Vagina (tissue), 2 donors: Measurements from ENCODE around the gene TTC8.

ENCODE experiments used
- CTCF ChIP-seq, 3 experiments: fragments of 450-650 bp in 2 of 3; fragments of 200-600 bp in 1 of 3; sonication (generic) in 1 of 3; IDR thresholded peaks; one replicate each; pipeline ENCODE4 v1.5.1; 2017 to 2019; ENCODE audit warnings: antibody characterized with exemption in 3 of 3, mild to moderate bottlenecking in 2 of 3, moderate library complexity in 2 of 3
- POLR2AphosphoS5 ChIP-seq, 2 donors: sonication (generic); formaldehyde crosslinking; IDR thresholded peaks; one replicate each; pipeline ENCODE4 v1.9.0; 2017; ENCODE audit warnings: antibody characterized with exemption in 2 of 2, mild to moderate bottlenecking in 2 of 2, low read depth in 1 of 2; ENCODE audit not compliant: insufficient read depth in 1 of 2

DNA sequence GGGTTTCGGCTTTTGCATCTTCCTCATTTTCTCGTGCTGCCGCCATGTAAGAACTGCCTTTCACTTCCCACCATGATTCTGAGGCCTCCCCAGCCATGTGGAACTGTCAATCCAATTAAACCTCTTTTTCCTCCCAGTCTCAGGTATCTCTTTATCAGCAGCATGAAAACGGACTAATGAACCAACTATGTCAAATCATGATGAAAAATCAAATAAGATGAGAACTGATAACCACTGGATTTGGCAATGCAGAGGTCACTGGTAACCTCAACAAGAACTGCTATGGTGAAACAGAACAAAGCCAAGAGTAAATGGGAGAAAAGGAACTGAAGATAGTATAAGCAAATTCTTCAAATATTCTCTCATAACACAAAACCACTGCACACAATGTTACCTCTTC is 37.7 kb upstream of the TTC8 start:
- no peak for TF ChIP-seq POLR2AphosphoS5 (IDR thresholded peaks at IDR 0.05; ENCODE audit: insufficient read depth in 1 of 2, low read depth in 1 of 2)
- no peak for TF ChIP-seq CTCF (IDR thresholded peaks at IDR 0.05)
